Medulla oblongata (tissue), 1 donor: ENCODE results near the gene NSF.

ENCODE experiments used
- DNase-seq: peaks from one replicate; pipeline ENCODE4 v3.0.0-alpha.2; 2015; ENCODE audit errors: extremely low spot score

Gene NSF

DNA sequence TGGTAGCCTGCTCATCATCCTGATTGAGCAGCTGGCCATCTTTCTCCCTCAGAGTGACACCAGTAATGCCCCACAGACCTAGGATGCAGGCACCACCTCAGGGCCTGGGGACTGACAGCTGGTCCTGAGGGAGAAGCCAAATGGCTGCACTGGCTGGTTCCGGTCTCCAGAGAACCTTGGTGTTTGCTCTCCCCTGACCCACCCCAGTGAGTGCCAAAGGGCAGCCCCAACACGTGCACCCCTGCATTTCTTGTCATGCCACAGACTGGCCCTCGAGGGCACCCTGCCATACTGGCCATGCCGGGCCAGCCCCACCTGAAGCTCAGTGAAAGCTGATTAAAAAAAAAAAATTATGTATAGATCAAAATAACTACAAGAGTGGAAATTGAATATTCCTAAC, 127.5 kb downstream of the NSF start:
- DNase-seq = no peak

DNA sequence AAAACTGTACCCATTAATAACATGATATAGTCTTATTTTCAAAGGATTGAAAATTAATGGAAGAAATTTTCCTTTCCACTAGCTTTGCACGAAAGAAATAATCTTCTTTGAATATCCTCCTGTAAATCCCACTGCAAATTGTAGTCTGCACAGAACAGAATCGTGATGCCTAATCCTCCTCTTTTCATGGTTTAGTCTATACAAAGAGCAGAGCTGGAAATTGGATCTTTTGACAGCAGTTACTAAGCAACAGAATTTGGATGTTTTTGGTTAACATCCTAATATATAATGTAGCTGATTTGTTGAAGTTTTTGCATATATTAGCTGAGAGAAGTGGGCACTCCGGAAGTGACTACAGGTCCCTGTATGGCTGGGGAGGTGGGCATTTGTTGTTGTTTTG, 129.4 kb downstream of the NSF start:
- DNase-seq = no peak

DNA sequence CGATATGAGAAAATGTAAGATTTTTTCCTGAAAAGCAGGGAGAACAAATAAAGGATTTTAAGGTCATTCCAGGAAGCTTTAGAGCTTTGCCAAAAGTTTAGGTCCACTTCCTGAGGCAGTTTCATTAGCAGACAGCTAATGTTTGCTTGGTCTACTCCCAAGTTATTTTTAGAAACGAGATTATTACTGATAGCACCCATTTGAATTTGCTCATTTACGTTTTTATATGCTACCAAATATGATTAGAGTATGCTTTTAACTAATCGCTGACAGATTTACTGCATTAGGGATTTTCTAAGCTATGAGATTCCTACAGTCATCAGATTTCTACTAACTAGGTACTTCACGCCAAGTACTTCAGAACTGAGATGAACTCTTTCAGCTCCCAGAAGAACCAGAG, 129.9 kb downstream of the NSF start:
- no peak for DNase-seq

DNA sequence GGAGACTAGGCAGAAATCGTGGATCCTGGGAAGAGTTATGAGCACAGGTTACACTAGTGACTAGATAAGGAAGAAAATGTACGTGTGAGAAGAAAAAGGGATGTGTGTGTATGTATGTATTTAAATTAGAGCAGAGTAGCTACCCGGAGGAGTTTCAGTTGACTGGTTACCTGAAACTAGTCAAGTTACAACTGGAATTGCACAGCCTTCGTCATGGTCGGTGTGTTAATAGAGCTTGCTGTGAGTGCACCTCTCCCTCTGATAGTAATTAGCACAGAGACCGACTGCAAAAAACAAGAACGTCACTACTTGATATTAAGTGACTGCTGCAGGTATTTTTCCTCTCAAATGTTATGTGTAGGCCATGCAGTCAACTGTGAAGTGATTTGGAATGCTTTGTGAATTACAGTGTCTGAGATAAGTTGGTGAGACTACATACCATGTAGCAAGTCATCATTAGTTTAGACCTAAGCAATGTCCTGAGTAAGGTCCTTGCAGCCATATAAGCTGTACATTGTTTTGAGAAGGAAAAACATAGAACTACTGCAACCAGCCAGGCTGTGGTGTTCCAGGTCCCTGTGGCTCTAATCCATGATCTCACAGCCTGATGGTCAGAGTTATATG, 132.3 kb downstream of the NSF start:
- DNase-seq = no peak

DNA sequence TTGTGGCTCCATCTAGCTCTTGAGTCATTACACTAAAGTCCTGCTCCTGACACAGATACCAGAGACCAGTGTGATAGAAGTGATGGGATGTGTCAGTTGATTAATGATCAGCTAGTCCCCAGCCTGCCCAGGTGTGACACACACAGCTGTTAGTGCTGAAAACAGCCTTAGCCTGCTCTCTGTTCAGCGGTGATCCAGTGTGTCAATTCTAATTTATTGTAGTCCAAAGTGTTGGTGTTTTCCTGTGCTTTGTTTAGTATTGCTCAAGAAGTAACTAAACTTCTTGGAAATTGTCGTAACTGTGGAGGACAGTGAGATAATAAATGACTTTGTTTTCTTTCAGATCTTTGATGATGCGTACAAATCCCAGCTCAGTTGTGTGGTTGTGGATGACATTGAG, 135.7 kb downstream of the NSF start:
- no peak for DNase-seq

DNA sequence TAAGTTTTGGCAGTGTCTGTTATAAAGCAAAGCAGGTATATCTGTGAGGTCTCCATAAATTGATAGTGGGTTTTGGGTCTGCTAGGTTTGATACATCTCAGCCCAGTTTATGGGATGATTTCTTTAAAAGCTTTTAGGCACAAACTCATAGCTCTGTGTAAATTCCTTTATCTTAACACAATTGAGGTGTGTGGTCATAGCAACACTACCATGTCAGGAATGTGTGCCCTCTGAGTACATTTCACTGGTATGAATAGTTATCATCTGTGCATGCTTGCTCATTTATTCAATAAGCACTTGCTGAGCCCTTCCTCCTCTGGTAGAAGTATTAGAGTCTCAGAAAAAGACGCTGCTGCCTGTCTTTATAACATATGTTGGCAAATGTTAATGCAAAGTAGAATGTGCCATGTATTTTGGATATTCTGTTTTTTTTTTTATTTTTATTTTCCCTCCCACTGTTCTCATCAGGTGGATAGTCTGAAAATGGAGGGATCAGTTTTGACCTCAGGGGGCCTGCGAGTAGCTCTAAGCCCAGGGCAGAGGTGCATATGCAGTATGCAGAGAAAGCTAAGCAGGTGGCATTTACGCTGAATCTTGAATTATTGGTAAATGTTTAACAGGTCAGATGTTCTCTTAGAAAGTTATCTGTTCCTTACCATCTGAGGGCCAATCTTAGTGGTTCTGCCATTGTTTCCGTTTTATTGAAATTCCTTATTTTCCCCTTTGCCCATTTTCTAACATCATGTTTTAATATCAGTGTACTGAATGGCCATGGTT, 137.3 kb downstream of the NSF start:
- DNase-seq = no peak

DNA sequence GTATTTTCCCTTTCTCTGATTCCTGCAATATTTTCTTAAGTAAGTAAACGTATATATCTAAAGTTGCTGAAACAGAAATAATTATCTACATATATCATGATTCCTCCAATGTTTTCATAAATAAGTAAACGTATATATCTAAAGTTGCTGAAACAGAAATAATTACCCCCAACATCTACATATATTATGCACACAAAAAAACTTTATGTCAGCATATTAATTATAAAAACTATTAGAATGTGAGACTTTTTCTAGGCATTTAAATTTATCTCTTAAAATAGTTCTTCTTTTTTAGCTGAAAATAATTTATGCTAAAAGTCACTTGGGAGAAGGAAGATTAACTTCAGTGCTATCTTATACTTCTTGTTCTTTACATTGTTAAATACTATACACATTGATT, 139.6 kb downstream of the NSF start:
- no peak for DNase-seq

DNA sequence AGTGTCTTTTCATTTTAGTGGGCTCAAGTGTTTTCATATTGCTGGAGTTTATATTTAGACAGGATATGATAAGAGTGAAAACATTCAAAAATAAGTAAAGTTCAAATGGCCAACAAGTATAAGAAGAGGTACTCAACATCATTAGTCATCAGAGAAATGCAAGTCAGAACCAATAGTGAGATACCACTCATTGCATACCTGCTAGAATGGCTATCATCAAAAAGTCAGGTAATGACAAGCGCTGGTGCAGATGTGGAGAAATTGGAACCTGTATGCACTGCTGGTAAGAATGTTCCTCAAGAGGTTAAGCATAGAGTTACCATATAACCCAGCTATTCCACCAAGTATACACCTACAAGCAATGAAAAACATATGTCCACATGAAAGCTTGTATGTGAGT, 140.2 kb downstream of the NSF start:
- no peak for DNase-seq

DNA sequence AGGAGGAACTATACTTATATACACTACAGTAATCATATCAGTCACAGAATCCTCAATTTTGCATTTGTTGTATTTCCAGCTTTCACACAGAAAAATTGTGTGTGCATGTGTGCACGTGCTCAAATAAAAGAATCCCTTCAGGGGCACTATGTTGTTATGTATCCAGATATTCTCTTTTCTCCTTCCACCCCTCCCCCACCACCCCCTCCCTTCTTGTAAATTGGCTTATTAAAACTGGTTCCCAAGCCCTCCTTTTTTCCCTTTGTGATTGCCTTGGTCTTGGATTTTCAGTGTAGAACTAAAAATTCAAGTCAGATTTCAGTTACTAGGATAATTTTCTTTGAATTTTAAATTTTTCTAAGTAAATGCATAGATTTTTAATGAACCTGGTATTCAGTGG, 141.7 kb downstream of the NSF start:
- DNase-seq = no peak

DNA sequence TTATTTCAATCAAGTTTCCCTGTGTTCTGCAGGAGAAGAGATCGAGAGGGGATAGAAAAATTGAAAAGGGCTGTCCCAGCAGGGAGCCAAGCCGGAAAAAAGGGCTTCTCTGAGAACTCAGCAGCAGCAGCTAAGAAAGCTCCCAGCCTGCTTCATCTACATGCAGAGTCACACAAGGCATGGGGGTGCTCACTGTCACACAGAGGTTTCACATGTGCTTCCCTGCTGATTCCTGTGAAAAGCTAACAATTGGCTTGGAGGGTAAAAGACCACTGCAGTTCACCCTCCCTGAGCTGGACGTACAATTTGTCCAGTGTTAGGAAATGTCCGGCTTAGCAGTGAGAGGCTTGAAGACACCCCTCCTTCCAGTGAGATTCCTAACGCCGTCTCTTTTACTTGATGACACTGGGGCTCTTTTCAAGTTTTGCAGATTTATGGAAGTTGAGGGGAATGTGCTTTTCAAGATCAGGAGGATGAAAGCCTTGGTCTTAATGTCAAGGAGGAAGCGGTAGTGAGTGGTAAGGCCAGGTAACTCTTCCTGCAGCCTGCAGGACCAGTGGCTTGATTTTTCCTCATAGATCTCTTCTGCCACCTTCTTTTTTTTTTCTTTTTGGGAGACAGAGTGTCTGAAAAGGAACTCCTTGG, 142.4 kb downstream of the NSF start:
- DNase-seq = peak; percentile 23

DNA sequence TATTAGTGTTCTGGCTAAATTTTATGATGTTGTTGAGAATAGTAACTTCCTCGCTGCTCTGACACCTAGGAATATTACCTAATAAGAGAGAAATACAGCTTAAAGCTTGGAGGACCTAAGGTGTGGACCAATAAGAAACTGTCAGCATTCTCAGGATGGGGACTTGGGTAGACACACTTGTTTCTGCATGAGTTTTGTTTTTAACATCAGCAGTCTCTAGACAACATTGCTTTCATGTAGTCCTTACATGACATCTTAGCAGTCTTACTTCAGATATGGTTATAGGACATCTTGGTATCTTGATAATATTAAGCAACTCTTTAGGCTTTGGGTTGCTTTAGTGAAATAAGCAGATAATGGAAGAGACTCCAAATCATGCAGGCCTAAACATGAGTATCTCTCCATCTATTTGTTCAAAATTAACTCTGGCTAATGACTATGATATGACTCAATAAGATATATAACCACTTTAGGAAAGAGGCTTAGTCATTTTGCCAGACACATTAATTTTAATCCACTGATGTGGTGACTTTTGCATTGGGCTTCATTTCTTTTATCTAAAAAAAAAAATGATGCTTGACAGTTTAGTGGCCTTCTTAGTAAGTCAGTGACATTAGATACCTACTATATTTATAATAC, 143.5 kb downstream of the NSF start:
- no peak for DNase-seq

DNA sequence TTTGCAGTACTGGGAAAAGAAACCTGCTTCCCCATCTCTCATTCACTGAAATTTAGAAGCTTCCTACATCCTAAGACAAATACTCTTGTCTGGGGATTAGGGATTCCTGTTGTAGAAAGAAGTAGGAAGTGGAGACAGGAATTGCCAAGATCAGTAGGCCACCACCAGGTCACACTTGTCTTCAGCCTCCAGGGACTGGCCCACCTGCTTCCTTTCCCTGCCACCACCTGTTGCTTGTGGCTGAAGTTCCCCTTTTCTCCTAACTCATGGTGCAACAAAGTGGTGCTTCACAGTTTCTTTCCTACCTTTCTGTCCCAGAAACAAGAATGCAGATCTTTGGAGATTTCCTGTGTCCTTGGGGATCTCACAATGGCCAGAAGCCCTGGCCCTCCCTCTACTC, 145.6 kb downstream of the NSF start:
- no peak for DNase-seq

DNA sequence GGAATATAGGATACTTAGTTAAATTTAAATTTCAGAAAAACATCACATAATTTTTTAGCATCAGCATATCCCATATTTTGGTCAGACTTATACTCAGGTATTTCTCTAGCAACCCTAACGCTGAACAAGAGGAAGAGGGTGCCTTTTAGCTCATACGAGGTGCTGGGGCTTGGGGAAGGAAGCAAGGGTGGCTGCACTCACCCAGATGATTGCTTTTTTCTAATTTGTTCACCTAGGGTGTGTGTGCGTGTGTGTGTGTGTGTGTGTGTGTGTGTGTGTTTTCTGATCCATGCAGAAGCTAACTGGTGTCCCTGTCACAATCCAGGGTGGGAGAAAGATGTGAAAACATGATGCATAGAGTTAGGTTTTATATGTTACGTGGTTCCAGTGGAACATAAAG, 146.9 kb downstream of the NSF start:
- no peak for DNase-seq

DNA sequence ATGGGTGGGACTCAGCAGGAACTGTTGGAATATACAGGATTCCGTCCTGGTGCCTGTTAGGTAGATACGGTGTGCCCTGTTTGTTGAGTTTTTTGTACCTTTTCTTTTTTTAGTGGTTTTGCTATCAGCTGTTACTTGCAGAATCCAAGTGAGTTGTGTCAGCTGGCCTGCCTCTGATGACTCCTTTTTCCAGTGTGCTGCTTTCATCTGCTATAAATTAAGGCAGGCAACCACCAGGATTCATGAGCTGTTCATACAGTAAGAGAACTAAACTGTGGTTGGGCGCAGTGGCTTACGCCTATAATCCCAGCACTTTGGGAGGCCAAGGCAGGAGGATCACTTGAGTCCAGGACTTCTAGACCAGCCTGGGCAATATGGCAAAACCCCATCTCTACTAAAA, 148.1 kb downstream of the NSF start:
- no peak for DNase-seq

DNA sequence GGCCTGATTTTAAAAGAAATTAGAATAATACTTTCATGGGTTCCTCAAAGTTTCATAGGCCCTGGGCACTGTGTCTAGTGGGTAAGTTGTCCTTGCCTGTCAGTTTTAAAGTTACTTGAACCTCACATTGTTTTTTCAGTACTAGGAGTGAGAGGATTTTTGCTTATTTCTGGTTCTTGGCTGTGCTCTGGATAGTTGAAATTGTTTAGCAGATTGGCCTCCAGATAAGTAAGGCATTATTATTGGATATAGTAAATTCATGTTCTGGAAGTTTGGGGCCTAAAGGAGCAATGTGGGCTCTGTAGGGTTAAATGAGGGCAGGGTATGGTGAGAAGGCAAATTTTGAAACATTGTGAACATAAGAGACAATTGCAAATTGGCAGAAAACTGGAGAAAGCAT, 149.5 kb downstream of the NSF start:
- DNase-seq = no peak

DNA sequence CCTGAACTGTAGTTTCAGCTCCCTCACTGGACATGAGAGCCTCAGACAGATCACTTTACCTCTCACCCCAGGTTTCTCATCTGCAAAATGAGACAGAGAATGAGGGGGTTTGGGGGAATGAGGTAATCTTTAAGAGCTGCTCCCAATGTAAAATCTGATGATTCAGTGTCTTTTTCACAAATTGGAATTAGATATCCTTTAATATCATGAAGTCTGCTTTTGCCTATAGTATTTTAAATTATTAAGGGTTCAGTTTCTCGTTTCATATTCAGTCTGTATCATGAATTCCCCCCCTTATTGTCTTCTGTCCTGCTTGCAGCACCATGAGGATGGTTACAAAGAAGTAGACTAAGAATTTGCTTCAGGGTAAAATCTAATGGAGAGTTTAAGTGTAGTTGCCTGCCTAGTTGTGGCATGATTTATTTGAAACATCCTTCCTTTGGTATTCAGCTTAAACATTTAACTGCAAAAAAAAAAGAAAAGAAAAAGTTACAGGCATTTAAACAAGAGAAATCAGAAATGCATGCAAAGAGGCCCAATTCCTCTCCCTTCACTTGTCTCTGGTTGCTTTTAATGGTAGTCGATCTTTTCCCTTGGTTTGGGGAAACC, 150.8 kb downstream of the NSF start:
- DNase-seq = no peak

DNA sequence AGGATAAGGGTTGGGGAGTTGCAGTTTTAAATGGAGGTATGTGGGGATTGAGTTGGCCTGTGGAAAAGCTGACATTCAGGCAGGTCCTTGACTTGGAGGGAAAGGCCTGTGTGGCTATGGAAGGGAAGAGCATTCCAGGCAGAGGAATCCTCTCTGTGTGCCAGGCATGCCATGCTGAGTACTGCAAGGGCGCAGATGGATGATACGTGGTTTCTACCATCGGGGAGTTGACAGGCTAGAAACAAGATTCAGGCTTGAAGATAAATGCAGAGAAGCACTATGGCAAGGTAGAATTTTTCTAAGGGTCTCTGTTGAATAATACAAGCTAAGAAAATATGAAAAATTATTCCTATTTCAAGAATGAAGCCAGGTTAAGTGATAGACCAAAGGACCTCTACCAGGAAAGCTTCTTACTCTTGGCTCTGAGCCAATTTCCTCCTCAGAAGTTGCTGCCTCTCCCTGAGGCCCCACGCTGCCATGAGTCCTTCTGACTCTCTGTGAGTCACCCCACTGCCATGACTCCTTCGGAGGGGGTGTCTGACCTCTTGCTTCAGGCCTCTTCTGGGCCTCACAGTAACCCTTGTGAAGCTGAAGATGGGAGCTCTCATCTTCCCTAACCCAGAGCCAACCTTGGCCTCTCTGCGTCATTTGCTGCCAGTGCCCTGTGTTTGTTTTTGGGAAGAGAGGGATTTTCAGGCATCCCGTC, 152.2 kb downstream of the NSF start:
- no peak for DNase-seq

DNA sequence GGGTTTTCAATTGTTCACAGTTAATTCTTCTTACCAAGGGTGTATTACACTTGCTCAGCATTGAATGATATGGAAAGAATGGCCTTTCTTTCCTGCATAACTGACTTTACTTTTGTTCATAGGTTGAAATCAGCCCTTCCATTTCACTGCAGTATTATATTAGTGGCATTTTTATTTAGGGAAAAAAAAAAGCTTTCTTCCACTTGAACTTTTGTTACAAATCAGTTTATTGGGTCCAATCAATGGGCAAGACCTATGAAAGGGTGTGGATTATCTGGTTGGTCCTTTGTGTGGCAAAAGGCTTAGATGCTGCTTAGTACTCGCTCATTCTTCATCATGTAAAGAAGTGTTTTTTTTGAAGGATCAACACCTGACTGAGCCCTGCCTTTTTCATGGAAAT, 154.0 kb downstream of the NSF start:
- no peak for DNase-seq

DNA sequence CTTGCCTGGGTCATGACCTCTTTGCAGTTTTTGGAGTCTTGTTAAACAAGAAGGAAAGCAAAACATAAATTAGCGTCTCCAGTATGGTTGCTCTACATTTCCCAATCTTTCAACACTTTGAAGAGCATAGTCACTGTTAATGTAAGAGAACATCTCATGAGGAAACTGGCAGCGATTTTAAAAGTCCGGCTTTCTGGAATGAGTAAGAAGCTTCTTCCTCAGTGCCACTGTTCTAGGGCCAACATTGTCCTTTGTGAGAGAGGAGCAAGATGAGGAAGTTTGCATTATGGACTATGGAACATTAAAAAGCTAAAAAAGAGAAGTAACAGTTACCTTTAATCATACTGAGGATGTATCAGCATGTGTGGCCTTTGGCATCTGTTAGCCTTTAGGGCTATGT, 154.9 kb downstream of the NSF start:
- no peak for DNase-seq

DNA sequence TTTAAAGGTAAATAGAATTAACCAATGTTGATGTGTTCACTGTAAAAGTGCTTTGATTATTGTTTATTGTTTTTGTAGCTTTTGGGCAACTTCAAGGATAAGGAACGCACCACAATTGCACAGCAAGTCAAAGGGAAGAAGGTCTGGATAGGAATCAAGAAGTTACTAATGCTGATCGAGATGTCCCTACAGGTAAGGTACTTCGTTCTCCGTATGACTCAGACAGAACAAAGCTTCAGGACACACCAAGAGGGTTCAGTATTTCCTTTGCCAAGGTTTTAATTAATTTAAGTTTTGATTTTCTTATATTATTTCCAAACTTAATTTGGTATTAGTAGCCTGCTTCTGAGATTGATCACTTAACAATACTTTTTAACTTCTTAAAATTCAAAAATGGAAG, 161.0 kb downstream of the NSF start:
- DNase-seq = no peak

DNA sequence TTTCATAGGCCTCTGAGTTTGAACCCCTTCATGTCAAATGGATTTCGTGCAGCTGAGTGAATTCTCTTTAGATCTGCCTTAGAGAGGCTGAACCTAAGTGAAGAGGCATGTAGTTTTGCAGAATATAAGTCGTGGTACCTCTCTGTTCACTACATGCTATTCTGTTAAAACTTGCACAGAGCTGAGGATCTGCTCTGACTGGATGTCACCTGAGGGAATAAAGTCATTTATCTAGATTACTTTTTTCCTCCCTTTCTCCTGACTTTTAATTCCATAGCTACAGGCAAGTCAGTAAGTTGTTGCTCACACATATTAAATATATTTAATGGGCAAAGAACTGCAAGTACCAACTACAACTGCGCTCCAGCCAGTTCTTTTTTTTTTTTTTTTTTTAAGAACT, 163.3 kb downstream of the NSF start:
- no peak for DNase-seq
